IPS-18a (cell line): ENCODE data around the gene NR1D1.
A peak's percentile ranks its signal among the peaks of the same experiment; 100 is the strongest.

ENCODE experiments used
- H3K27ac ChIP-seq: one replicate; pipeline ENCODE4 v1.5.1; 2013; ENCODE audit warnings: low read length
- H3K27me3 ChIP-seq: one replicate; pipeline ENCODE4 v1.6.1; 2013; ENCODE audit warnings: mild to moderate bottlenecking, low read length; ENCODE audit not compliant: control insufficient read depth, insufficient read depth
- H3K36me3 ChIP-seq: one replicate; pipeline ENCODE4 v1.6.1; 2013; ENCODE audit warnings: low read depth, low read length; ENCODE audit not compliant: control insufficient read depth
- H3K4me1 ChIP-seq: one replicate; pipeline ENCODE4 v1.6.1; 2013; ENCODE audit warnings: low read depth, low read length; ENCODE audit not compliant: control insufficient read depth
- H3K4me3 ChIP-seq: one replicate; pipeline ENCODE4 v1.5.1; 2013; ENCODE audit warnings: low read length
- H3K9ac ChIP-seq: one replicate; pipeline ENCODE4 v1.6.1; 2013; ENCODE audit warnings: mild to moderate bottlenecking, low read length, moderate library complexity
- H3K9me3 ChIP-seq: one replicate; pipeline ENCODE4 v1.6.1; 2013; ENCODE audit warnings: low read depth, low read length; ENCODE audit not compliant: control insufficient read depth

The NR1D1 gene

GRCh38 chr17:40100669-40101366 is 429 bp upstream of the NR1D1 start:
- Histone ChIP-seq H3K4me1 (peaks cover 27% of the 10 kb centered on the region), H3K36me3 (peaks cover 4% of the 10 kb centered on the region), H3K9ac (peak overlapping the region; percentile 46), H3K27me3 (peaks cover 34% of the 10 kb centered on the region), H3K9me3 (no peaks in the 10 kb centered on the region), H3K4me3 (peak overlapping the region; percentile 65), H3K27ac (peak overlapping the region; percentile 7)

GRCh38 chr17:40099619-40100418 is 570 bp downstream of the NR1D1 start:
- peak overlapping the region; percentile 65 for H3K4me3 ChIP-seq
- no peaks in the 10 kb centered on the region for H3K9me3 ChIP-seq
- peaks cover 27% of the 10 kb centered on the region for H3K4me1 ChIP-seq
- peak overlapping the region; percentile 21 for H3K9ac ChIP-seq
- H3K36me3 ChIP-seq: peaks cover 8% of the 10 kb centered on the region
- H3K27me3 ChIP-seq: peaks cover 26% of the 10 kb centered on the region
- no peak overlapping the region for H3K27ac ChIP-seq

GRCh38 chr17:40098846-40099618 is 1.4 kb downstream of the NR1D1 start:
- Histone ChIP-seq H3K27ac (peak overlapping the region; percentile 80), H3K4me3 (peak overlapping the region; percentile 65), H3K27me3 (peaks cover 26% of the 10 kb centered on the region), H3K36me3 (peaks cover 8% of the 10 kb centered on the region), H3K4me1 (peaks cover 27% of the 10 kb centered on the region), H3K9me3 (no peaks in the 10 kb centered on the region), H3K9ac (peak overlapping the region; percentile 64)

GRCh38 chr17:40097931-40098845 is 2.2 kb downstream of the NR1D1 start:
- Histone ChIP-seq H3K36me3 (peaks cover 17% of the 10 kb centered on the region), H3K9me3 (no peaks in the 10 kb centered on the region), H3K9ac (peak overlapping the region; percentile 64), H3K27ac (peak overlapping the region; percentile 80), H3K27me3 (peaks cover 26% of the 10 kb centered on the region), H3K4me1 (peaks cover 27% of the 10 kb centered on the region), H3K4me3 (peak overlapping the region; percentile 55)

- no peak overlapping the region for H3K27ac ChIP-seq
- peaks cover 26% of the 10 kb centered on the region for H3K27me3 ChIP-seq
- H3K4me1 ChIP-seq: peaks cover 28% of the 10 kb centered on the region
- peaks cover 18% of the 10 kb centered on the region for H3K36me3 ChIP-seq
- H3K9me3 ChIP-seq: no peaks in the 10 kb centered on the region
- H3K4me3 ChIP-seq: no peak overlapping the region
- no peak overlapping the region for H3K9ac ChIP-seq
Measured at GRCh38 chr17:40097087-40097486, 3.3 kb downstream of the NR1D1 start.

GRCh38 chr17:40095944-40096791 is 4.2 kb downstream of the NR1D1 start:
- H3K27me3 ChIP-seq: peaks cover 18% of the 10 kb centered on the region
- no peak overlapping the region for H3K4me3 ChIP-seq
- H3K27ac ChIP-seq: no peak overlapping the region
- H3K4me1 ChIP-seq: peaks cover 31% of the 10 kb centered on the region
- H3K9me3 ChIP-seq: no peaks in the 10 kb centered on the region
- no peak overlapping the region for H3K9ac ChIP-seq
- peaks cover 18% of the 10 kb centered on the region for H3K36me3 ChIP-seq

GRCh38 chr17:40095351-40095943 is 4.9 kb downstream of the NR1D1 start:
- no peaks in the 10 kb centered on the region for H3K9me3 ChIP-seq
- H3K27me3 ChIP-seq: peaks cover 16% of the 10 kb centered on the region
- H3K27ac ChIP-seq: no peak overlapping the region
- peaks cover 18% of the 10 kb centered on the region for H3K36me3 ChIP-seq
- H3K9ac ChIP-seq: no peak overlapping the region
- H3K4me3 ChIP-seq: no peak overlapping the region
- peaks cover 27% of the 10 kb centered on the region for H3K4me1 ChIP-seq

- Histone ChIP-seq H3K36me3 (peaks cover 18% of the 10 kb centered on the region), H3K27ac (no peak overlapping the region), H3K4me3 (no peak overlapping the region), H3K4me1 (peaks cover 22% of the 10 kb centered on the region), H3K27me3 (peaks cover 10% of the 10 kb centered on the region), H3K9me3 (no peaks in the 10 kb centered on the region), H3K9ac (no peak overlapping the region)
Measured at GRCh38 chr17:40094874-40095273, 5.5 kb downstream of the NR1D1 start.

- Histone ChIP-seq H3K9me3 (no peaks in the 10 kb centered on the region), H3K4me3 (no peak overlapping the region), H3K36me3 (peaks cover 18% of the 10 kb centered on the region), H3K4me1 (peaks cover 17% of the 10 kb centered on the region), H3K27me3 (peaks cover 3% of the 10 kb centered on the region), H3K9ac (no peak overlapping the region), H3K27ac (no peak overlapping the region)
Measured at GRCh38 chr17:40093580-40094201, 6.7 kb downstream of the NR1D1 start.
